ENCODE data around the gene PCDHA11.
"Not testable (repeated sequence)": the region's sequence is repeated elsewhere in the genome, so short reads cannot be mapped to it uniquely, and the experiment has no call there.

PCDHA11 gene

GRCh38 chr5:140855772-140856674 lies 12.7 kb upstream of the PCDHA11 start, which contains the start of gene PCDHA10:
TSS of gene PCDHA10 (plus strand) at chr5:140855897. CDS start at chr5:140856049, 152 bp downstream.
- DNase-seq, result no peak

- no peak for DNase-seq
Observed at GRCh38 chr5:140857177-140857986, 11.4 kb upstream of the PCDHA11 start.

GRCh38 chr5:140857987-140858240 lies 10.8 kb upstream of the PCDHA11 start:
- DNase-seq, result no peak

GRCh38 chr5:140862441-140863295 lies 6.1 kb upstream of the PCDHA11 start:
- no peak for DNase-seq

- no peak for DNase-seq
Observed at GRCh38 chr5:140869555-140869886, 764 bp downstream of the PCDHA11 start.

GRCh38 chr5:140870221-140871201 lies 1.8 kb downstream of the PCDHA11 start:
- no peak for DNase-seq

- no peak for DNase-seq
Observed at GRCh38 chr5:140875085-140876065, 6.6 kb downstream of the PCDHA11 start, which contains the start of gene PCDHA12. TSS of gene PCDHA12 (plus strand) at chr5:140875308. CDS start at chr5:140875473, 165 bp downstream.

- DNase-seq, result not testable (repeated sequence)
Observed at GRCh38 chr5:140876541-140877261, 7.9 kb downstream of the PCDHA11 start.

- DNase-seq, result no peak
Observed at GRCh38 chr5:140877262-140877581, 8.5 kb downstream of the PCDHA11 start.

GRCh38 chr5:140881889-140882590 lies 13.3 kb downstream of the PCDHA11 start, which contains the start of gene PCDHA13:
TSS of gene PCDHA13 (plus strand) at chr5:140882124. CDS start at chr5:140882269, 145 bp downstream.
- no peak for DNase-seq

- DNase-seq, result no peak
Observed at GRCh38 chr5:140882591-140882899, 13.8 kb downstream of the PCDHA11 start.

- no peak for DNase-seq
Observed at GRCh38 chr5:140883373-140883772, 14.6 kb downstream of the PCDHA11 start.

GRCh38 chr5:140883927-140884697 lies 15.4 kb downstream of the PCDHA11 start:
- DNase-seq, result no peak

- DNase-seq, result no peak
Observed at GRCh38 chr5:140916325-140916724, 47.6 kb downstream of the PCDHA11 start.

Data from suppressor macrophage (primary cell).